ENCODE results near the gene MVK. TPM values are rescaled to one million over a fixed set of nuclear protein-coding genes. Genes with fewer than 3 reads are reported as not detected.

MVK gene
- total and polyA plus RNA-seq, 8 donors: 1.2 to 22.8 (median 13.8) TPM

- Histone ChIP-seq H3K4me1 (peaks cover 0 to 6% (median 3%) of the 10 kb centered on the region in 4 donors), H3K27ac (no peak overlapping the region), H3K4me3 (no peak overlapping the region), H3K36me3 (peaks cover 0 to 56% (median 9%) of the 10 kb centered on the region in 4 donors), H3K27me3 (no peaks in the 10 kb centered on the region), H3K9me3 (no peaks in the 10 kb centered on the region)
- WGBS, 5 donors: 67 to 75% (median 71%) methylated on average over 4 of the region's 4 CpGs
- intact Hi-C loops (cut with DNase I; ENCODE audit: low total_unique reads): no loop called here
- no peak for DNase-seq
- TF ChIP-seq POLR2A (IDR thresholded peaks at IDR 0.05) (no peak), POLR2AphosphoS5 (IDR thresholded peaks at IDR 0.05) (no peak), CTCF (IDR thresholded peaks at IDR 0.05) (no peak), EP300 (IDR thresholded peaks at IDR 0.05) (no peak)
These were observed 32.2 kb upstream of the MVK start for GRCh38 chr12:109541413-109541726.

- no peak overlapping the region for H3K27ac ChIP-seq
- no peak overlapping the region for H3K4me3 ChIP-seq
- peaks cover 0 to 2% (median 0%) of the 10 kb centered on the region in 3 donors for H3K27me3 ChIP-seq
- TF ChIP-seq POLR2A (IDR thresholded peaks at IDR 0.05) (no peak), EP300 (IDR thresholded peaks at IDR 0.05) (no peak), POLR2AphosphoS5 (IDR thresholded peaks at IDR 0.05) (no peak), CTCF (IDR thresholded peaks at IDR 0.05) (no peak)
- H3K9me3 ChIP-seq: no peaks in the 10 kb centered on the region
- H3K36me3 ChIP-seq: peaks cover 0 to 50% (median 4%) of the 10 kb centered on the region in 4 donors
- no peak for DNase-seq
- intact Hi-C loops (cut with DNase I; ENCODE audit: low total_unique reads): no loop called here
- 79 to 82% (median 80%) methylated on average over 2 of the region's 2 CpGs for WGBS, 5 donors
- peaks cover 0 to 6% (median 3%) of the 10 kb centered on the region in 4 donors for H3K4me1 ChIP-seq
These were observed 31.6 kb upstream of the MVK start for GRCh38 chr12:109542014-109542413.

GRCh38 chr12:109542876-109543275 lies 30.7 kb upstream of the MVK start:
- peaks cover 0 to 6% (median 3%) of the 10 kb centered on the region in 4 donors for H3K4me1 ChIP-seq
- H3K9me3 ChIP-seq: no peaks in the 10 kb centered on the region
- no peak for TF ChIP-seq POLR2AphosphoS5 (IDR thresholded peaks at IDR 0.05)
- no peak overlapping the region for H3K4me3 ChIP-seq
- no peak overlapping the region for H3K27ac ChIP-seq
- 88 to 91% (median 90%) methylated on average over 6 of the region's 6 CpGs for WGBS, 5 donors
- peaks cover 0 to 44% (median 0%) of the 10 kb centered on the region in 4 donors for H3K36me3 ChIP-seq
- H3K27me3 ChIP-seq: peaks cover 0 to 11% (median 0%) of the 10 kb centered on the region in 3 donors
- intact Hi-C loops (cut with DNase I; ENCODE audit: low total_unique reads): no loop called here
- DNase-seq: no peak

- Histone ChIP-seq H3K27ac (no peak overlapping the region), H3K4me3 (no peak overlapping the region), H3K9me3 (no peaks in the 10 kb centered on the region), H3K27me3 (peaks cover 0 to 32% (median 16%) of the 10 kb centered on the region in 3 donors), H3K4me1 (peaks cover 0 to 11% (median 3%) of the 10 kb centered on the region in 4 donors), H3K36me3 (peaks cover 0 to 23% (median 0%) of the 10 kb centered on the region in 4 donors)
- intact Hi-C loops (cut with DNase I; ENCODE audit: low total_unique reads): no loop called here
- DNase-seq: no peak
- 21 to 34% (median 31%) methylated on average over 3 to 7 of the region's 7 CpGs for WGBS, 5 donors
- TF ChIP-seq EP300 (IDR thresholded peaks at IDR 0.05) (no peak), POLR2AphosphoS5 (IDR thresholded peaks at IDR 0.05) (no peak)
These were observed 28.6 kb upstream of the MVK start for GRCh38 chr12:109544955-109545531.

- intact Hi-C loops (cut with DNase I; ENCODE audit: low total_unique reads): no loop called here
- H3K36me3 ChIP-seq: peaks cover 0 to 15% (median 0%) of the 10 kb centered on the region in 4 donors
- H3K27ac ChIP-seq: no peak overlapping the region
- no peak for DNase-seq
- H3K27me3 ChIP-seq: peaks cover 0 to 40% (median 20%) of the 10 kb centered on the region in 3 donors
- no peak for TF ChIP-seq POLR2A (IDR thresholded peaks at IDR 0.05)
- no peak for TF ChIP-seq CTCF (IDR thresholded peaks at IDR 0.05)
- no peak for TF ChIP-seq EP300 (IDR thresholded peaks at IDR 0.05)
- no peak for TF ChIP-seq POLR2AphosphoS5 (IDR thresholded peaks at IDR 0.05)
- 50 to 67% (median 61%) methylated on average over 5 of the region's 5 CpGs for WGBS, 5 donors
- H3K4me3 ChIP-seq: no peak overlapping the region
- H3K9me3 ChIP-seq: no peaks in the 10 kb centered on the region
- H3K4me1 ChIP-seq: peaks cover 0 to 11% (median 3%) of the 10 kb centered on the region in 4 donors
These were observed 27.8 kb upstream of the MVK start for GRCh38 chr12:109545826-109546225.

All from stomach (tissue), 9 donors.